Smooth muscle cell (in vitro differentiated cells): ENCODE data around the gene OMP. TPM values are rescaled to one million over a fixed set of nuclear protein-coding genes. Genes with fewer than 3 reads are reported as not detected.

ENCODE experiments used
- DNase-seq: peaks from one replicate; lab custom pipeline; 2025; ENCODE audit not compliant: unreplicated experiment; lab: John Stamatoyannopoulos, UW
- H2AFZ ChIP-seq: fragments of 200-600 bp; sonication (generic); 2 replicates; pipeline ENCODE4 v1.6.0; 2016; ENCODE audit warnings: antibody characterized with exemption, low read depth, mild to moderate bottlenecking
- H3F3A ChIP-seq: fragments of 200-600 bp; sonication (generic); 2 replicates; pipeline ENCODE4 v1.6.0; 2017; ENCODE audit warnings: antibody characterized with exemption, low read depth
- H3K27ac ChIP-seq: fragments of 200-600 bp; sonication (generic); 2 replicates; pipeline ENCODE4 v1.5.1; 2016; ENCODE audit warnings: low read depth, mild to moderate bottlenecking
- H3K27me3 ChIP-seq: fragments of 200-600 bp; sonication (generic); 2 replicates; pipeline ENCODE4 v1.6.1; 2016; ENCODE audit warnings: low read depth, mild to moderate bottlenecking
- H3K36me3 ChIP-seq: fragments of 200-600 bp; sonication (generic); 2 replicates; pipeline ENCODE4 v1.5.1; 2016; ENCODE audit warnings: low read depth
- H3K4me1 ChIP-seq: fragments of 200-600 bp; sonication (generic); 2 replicates; pipeline ENCODE4 v1.5.1; 2016; ENCODE audit warnings: low read depth
- H3K4me2 ChIP-seq: fragments of 200-600 bp; sonication (generic); 2 replicates; pipeline ENCODE4 v1.6.0; 2016; ENCODE audit warnings: mild to moderate bottlenecking
- H3K4me3 ChIP-seq: fragments of 200-600 bp; sonication (generic); 2 replicates; pipeline ENCODE4 v1.5.1; 2016; ENCODE audit warnings: mild to moderate bottlenecking
- H3K79me2 ChIP-seq: fragments of 200-600 bp; sonication (generic); 2 replicates; pipeline ENCODE4 v1.6.0; 2016; ENCODE audit warnings: low read depth, mild to moderate bottlenecking
- H3K9ac ChIP-seq: fragments of 200-600 bp; sonication (generic); 2 replicates; pipeline ENCODE4 v1.6.0; 2016; ENCODE audit warnings: low read depth
- H3K9me3 ChIP-seq: fragments of 200-600 bp; sonication (generic); replicated peaks from 2 replicates; pipeline ENCODE4 v1.5.1; 2016; ENCODE audit warnings: low read depth
- H4K20me1 ChIP-seq: fragments of 200-600 bp; sonication (generic); 2 replicates; pipeline ENCODE4 v1.6.0; 2016; ENCODE audit warnings: low read depth
- WGBS: methylation state at CpG from one replicate; pipeline ENCODE4 v1.1.7; 2016; ENCODE audit warnings: low lambda C conversion rate; 5-methylcytosine and 5-hydroxymethylcytosine counted together
- polyA plus RNA-seq: library from polyadenylated mRNA; unstranded; fragments of >200 nt; fragmentation: Nextera tagmentation; extraction: Ambion mirVana; gene quantifications from 2 replicates; pipeline ENCODE4 v1.2.1, GENCODE V29; 2016
- total RNA-seq: library from RNA; depleted of rRNA; stranded (reverse); fragments of >200 nt; gene quantifications from 2 replicates; pipeline ENCODE4 v1.2.3, GENCODE V29; 2014
- TF ChIP-seq, protein P1 (sequence below): fragments of 200-600 bp; sonication (generic); IDR thresholded peaks from 2 replicates; pipeline ENCODE4 v1.5.1; 2017; ENCODE audit warnings: borderline replicate concordance, mild to moderate bottlenecking, antibody characterized with exemption; ENCODE audit not compliant: insufficient read depth, poor library complexity, severe bottlenecking

OMP gene
- total and polyA plus RNA-seq, 2 experiments from 2014 or later = not detected

GRCh38 chr11:77083566-77084245 lies 18.9 kb upstream of the OMP start:
- Histone ChIP-seq H3F3A (no peaks in the 10 kb centered on the region), H3K9ac (no peak overlapping the region), H2AFZ (no peak overlapping the region), H3K4me1 (no peaks in the 10 kb centered on the region), H3K9me3 (no peaks in the 10 kb centered on the region), H4K20me1 (peaks cover 10% of the 10 kb centered on the region), H3K27ac (no peak overlapping the region), H3K79me2 (peaks cover 15% of the 10 kb centered on the region), H3K4me3 (no peak overlapping the region), H3K27me3 (no peaks in the 10 kb centered on the region), H3K4me2 (no peak overlapping the region), H3K36me3 (no peaks in the 10 kb centered on the region)
- no peak for DNase-seq
- TF ChIP-seq, protein P1, sequence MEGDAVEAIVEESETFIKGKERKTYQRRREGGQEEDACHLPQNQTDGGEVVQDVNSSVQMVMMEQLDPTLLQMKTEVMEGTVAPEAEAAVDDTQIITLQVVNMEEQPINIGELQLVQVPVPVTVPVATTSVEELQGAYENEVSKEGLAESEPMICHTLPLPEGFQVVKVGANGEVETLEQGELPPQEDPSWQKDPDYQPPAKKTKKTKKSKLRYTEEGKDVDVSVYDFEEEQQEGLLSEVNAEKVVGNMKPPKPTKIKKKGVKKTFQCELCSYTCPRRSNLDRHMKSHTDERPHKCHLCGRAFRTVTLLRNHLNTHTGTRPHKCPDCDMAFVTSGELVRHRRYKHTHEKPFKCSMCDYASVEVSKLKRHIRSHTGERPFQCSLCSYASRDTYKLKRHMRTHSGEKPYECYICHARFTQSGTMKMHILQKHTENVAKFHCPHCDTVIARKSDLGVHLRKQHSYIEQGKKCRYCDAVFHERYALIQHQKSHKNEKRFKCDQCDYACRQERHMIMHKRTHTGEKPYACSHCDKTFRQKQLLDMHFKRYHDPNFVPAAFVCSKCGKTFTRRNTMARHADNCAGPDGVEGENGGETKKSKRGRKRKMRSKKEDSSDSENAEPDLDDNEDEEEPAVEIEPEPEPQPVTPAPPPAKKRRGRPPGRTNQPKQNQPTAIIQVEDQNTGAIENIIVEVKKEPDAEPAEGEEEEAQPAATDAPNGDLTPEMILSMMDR = no peak
- 98% methylated on average over 12 of the region's 12 CpGs for WGBS

DNA sequence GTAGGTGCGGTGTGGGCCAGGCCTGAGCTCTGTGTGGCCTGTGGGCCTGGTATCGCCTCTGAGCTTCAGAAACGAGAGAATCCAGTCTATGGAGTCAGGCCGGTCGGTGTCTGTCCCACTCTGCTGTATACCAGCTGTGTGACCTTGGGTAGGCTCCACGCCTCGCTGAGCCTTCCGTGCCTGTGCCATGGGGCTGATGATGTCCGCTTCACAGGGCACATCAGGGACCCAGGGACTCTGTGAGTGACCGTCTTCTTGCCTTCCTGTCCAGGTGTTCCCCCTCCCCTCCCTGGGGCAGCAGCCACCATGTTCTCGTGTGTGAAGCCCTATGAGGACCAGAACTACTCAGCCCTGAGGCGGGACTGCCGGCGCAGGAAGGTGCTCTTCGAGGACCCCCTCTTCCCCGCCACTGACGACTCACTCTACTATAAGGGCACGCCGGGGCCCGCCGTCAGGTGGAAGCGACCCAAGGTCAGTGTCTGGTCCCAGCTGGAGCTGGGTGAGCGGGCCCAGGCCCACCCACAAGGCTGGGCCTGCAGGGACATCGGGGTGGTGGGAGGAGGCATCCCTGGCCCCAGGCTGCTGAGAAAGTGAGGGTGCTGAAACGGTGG lies 18.0 kb upstream of the OMP start:
- Histone ChIP-seq H3K4me1 (no peaks in the 10 kb centered on the region), H3K27me3 (no peaks in the 10 kb centered on the region), H3K4me2 (no peak overlapping the region), H4K20me1 (peaks cover 13% of the 10 kb centered on the region), H2AFZ (no peak overlapping the region), H3F3A (no peaks in the 10 kb centered on the region), H3K9ac (no peak overlapping the region), H3K36me3 (no peaks in the 10 kb centered on the region), H3K4me3 (no peak overlapping the region), H3K79me2 (peaks cover 12% of the 10 kb centered on the region), H3K9me3 (no peaks in the 10 kb centered on the region), H3K27ac (no peak overlapping the region)
- DNase-seq = no peak
- WGBS = 98% methylated on average over 25 of the region's 25 CpGs
- TF ChIP-seq, protein P1 = no peak

- H4K20me1 ChIP-seq = peaks cover 19% of the 10 kb centered on the region
- peaks cover 6% of the 10 kb centered on the region for H3K79me2 ChIP-seq
- H3K36me3 ChIP-seq = no peaks in the 10 kb centered on the region
- no peaks in the 10 kb centered on the region for H3K9me3 ChIP-seq
- no peak overlapping the region for H3K27ac ChIP-seq
- DNase-seq = no peak
- 92% methylated on average over 6 of the region's 6 CpGs for WGBS
- TF ChIP-seq, protein P1 = no peak
- no peak overlapping the region for H3K4me2 ChIP-seq
- no peaks in the 10 kb centered on the region for H3K27me3 ChIP-seq
- no peaks in the 10 kb centered on the region for H3F3A ChIP-seq
- H3K9ac ChIP-seq = no peak overlapping the region
- H2AFZ ChIP-seq = no peak overlapping the region
- no peak overlapping the region for H3K4me3 ChIP-seq
- H3K4me1 ChIP-seq = no peaks in the 10 kb centered on the region
These were observed 17.0 kb upstream of the OMP start for GRCh38 chr11:77085652-77086051.
